GOT3 (cell line): ENCODE results near the gene TPSD1.
"Not testable (repeated sequence)": the region's sequence is repeated elsewhere in the genome, so short reads cannot be mapped to it uniquely, and the experiment has no call there.

Experiments
- DNase-seq: peaks from one replicate; lab custom pipeline; 2025; ENCODE audit warnings: mixed read lengths; lab: John Stamatoyannopoulos, UW

Gene TPSD1

DNA sequence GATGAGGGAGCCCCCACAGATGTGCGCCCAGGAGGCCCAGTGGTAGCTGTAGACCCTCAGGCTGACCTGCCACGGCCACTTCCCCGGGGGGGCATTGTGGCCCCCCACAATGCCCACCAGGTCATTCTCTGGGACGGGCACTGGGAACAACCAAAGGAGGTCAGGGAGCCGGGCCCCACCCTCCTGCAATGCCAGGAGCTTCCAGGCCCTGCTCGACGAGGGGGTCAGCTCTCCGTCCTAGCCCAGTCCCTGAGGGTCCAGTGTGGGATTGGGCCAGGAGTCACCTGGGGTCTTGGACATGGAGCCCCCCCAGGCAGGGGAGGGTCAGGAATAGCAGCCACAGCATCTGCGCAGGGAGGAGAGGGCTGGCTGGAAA lies 7.0 kb downstream of the TPSD1 start:
- DNase-seq = no peak

GRCh38 chr16:1263591-1264344 lies 7.9 kb downstream of the TPSD1 start:
- DNase-seq = no peak

- no peak for DNase-seq
Observed at GRCh38 chr16:1264345-1265089, 8.6 kb downstream of the TPSD1 start.

- DNase-seq = no peak
Observed at GRCh38 chr16:1265090-1265630, 9.3 kb downstream of the TPSD1 start.

- DNase-seq = no peak
Observed at GRCh38 chr16:1265826-1266225, 10.0 kb downstream of the TPSD1 start.

GRCh38 chr16:1269418-1269817 lies 13.5 kb downstream of the TPSD1 start:
- DNase-seq = not testable (repeated sequence)

DNA sequence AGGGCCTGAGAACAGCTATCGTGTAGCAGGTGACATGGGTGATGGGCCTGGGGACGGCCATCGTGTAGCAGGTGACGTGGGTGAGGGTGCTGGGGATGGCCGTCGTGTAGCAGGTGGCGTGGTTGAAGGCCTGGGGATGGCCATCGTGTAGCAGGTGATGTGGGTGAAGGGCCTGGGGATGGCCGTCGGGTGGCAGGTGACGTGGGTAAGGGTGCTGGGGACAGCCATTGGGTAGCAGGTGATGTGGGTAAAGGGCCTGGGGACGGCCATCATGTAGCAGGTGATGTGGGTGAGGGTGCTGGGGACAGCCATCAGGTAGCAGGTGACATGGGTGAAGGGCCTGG lies 15.5 kb downstream of the TPSD1 start:
- no peak for DNase-seq

GRCh38 chr16:1271724-1272413 lies 16.0 kb downstream of the TPSD1 start:
- DNase-seq = not testable (repeated sequence)

- DNase-seq = no peak
Observed at GRCh38 chr16:1272453-1273198, 16.8 kb downstream of the TPSD1 start.

GRCh38 chr16:1273816-1274215 lies 17.9 kb downstream of the TPSD1 start:
- DNase-seq = no peak

DNA sequence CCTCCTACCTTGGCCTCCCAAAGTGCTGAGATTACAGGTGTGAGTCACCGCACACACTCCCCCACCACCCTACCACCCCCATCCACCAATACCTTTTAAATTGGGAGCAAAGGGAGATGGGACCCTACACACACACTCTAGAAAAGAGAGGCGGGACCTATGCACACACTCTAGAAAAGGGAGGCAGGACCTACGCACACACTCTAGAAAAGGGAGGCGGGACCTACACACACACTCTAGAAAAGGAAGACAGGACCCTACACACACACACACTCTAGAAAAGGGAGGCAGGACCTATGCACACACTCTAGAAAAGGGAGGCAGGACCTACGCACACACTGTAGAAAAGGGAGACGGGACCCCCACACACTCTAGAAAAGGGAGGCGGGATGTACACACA lies 18.9 kb downstream of the TPSD1 start:
- DNase-seq = no peak

GRCh38 chr16:1275791-1276579 lies 20.1 kb downstream of the TPSD1 start:
- no peak for DNase-seq

GRCh38 chr16:1276580-1276878 lies 20.7 kb downstream of the TPSD1 start:
- DNase-seq = no peak

- DNase-seq = no peak
Observed at GRCh38 chr16:1277151-1277598, 21.3 kb downstream of the TPSD1 start.

- DNase-seq = no peak
Observed at GRCh38 chr16:1277617-1278282, 21.9 kb downstream of the TPSD1 start.

DNA sequence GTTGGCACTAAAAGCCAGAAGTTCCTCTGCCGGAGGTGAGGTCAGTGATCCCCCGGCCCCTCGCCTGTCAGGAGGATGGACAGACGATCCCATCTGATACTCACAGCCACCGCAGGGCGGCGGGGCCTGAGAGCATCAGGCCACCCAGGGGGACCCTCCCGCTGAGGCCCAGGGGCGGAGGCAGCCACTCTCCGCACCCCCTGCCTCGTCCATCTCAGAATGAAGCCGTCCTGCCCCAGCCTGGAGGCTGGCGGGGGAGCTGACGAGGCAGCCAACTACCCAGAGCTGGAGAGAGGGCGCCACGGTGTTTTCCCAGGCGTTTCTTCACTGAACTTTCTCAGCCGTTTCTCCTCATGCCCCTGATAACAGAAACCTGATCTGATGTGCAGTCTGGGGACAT lies 22.6 kb downstream of the TPSD1 start:
- DNase-seq = no peak

DNA sequence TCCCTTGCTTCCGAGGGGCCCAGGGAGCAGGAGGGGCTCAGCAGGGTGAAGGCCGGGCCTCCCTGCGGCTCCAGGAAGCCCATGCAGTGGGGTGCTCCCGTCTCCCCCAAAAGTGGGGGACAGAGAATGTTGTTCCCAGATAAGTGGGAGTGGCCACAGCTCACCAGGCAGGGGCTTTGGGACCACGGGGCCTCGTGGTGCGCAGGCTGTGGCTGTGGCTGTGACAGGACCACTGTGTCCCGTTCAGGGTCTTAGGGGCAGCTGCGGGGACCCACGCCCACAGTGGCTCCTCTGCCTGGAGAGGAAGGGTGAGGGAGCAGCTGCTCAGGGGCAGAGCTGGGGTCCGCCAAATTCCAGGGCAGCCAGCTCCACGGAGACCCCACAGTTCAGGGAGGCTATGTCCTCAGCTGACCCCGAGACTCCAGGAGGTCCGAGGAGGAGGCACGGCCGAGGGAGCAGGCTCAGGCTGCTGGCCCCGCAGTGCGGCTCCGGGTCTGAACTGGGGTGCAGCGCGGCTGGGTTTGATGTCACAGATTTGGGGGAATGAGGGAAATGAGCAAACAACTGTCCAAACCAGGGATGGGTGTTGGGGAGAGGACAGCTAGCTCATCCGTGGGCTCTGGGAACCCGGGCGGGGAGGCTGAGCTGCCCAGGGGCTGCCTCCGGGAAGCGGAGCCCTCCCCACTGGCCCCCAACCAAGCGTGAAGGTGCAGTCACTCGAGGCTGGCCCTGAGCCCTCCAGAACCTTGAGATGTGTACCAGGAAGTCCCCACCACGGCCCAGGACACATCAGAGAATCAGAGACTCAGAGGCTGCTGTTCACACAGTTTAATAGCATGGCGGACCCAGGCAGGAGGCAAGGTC lies 23.4 kb downstream of the TPSD1 start:
- no peak for DNase-seq

- no peak for DNase-seq
Observed at GRCh38 chr16:1279945-1280589, 24.2 kb downstream of the TPSD1 start.

DNA sequence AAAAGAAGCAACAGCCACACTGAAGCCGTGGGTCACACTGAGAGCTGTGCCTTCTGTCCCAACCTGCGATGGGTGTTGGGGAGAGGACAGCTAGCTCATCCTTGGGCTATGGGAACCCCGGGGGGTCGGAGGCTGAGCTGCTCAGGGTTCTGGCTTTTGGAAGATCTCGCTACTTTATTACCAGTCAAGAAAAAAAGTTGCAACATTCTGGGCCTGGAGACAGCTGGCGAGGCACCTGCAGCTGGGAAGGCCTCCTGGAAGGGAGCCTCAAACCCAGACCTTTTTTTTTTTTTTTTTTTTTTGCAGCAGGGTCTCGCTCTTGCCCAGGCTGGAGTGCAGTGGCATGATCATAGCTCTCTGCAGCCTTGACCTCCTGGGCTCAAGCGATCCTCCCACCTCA lies 24.9 kb downstream of the TPSD1 start:
- DNase-seq = no peak
